ENCODE results near the gene MPEG1.

- TF ChIP-seq CBX2 (IDR thresholded peaks at IDR 0.05; ENCODE audit: borderline replicate concordance, low read depth) (no peak), MYC (IDR thresholded peaks at IDR 0.05; ENCODE audit: borderline replicate concordance, low read length) (no peak), EP300 (IDR thresholded peaks at IDR 0.05) (no peak), CTCF (IDR thresholded peaks at IDR 0.05) (no peak), ZC3H11A (IDR thresholded peaks at IDR 0.05) (no peak), JUNB (IDR thresholded peaks at IDR 0.05) (no peak), REST (IDR thresholded peaks at IDR 0.05) (no peak), POLR2A (IDR thresholded peaks at IDR 0.05; ENCODE audit: low read length) (no peak), CHD2 (IDR thresholded peaks at IDR 0.05; ENCODE audit: low read length, partially characterized antibody) (no peak), BHLHE40 (IDR thresholded peaks at IDR 0.05; ENCODE audit: low read depth, low read length) (no peak), RAD21 (conservative IDR thresholded peaks at IDR 0.05 in 1 of 2, IDR thresholded peaks at IDR 0.05 in 1 of 2) (no peak), POLR2AphosphoS2 (conservative IDR thresholded peaks at IDR 0.05; ENCODE audit: low read length) (no peak), GATA3 (IDR thresholded peaks at IDR 0.05; ENCODE audit: borderline replicate concordance) (no peak), RNF2 (IDR thresholded peaks at IDR 0.05; ENCODE audit: borderline replicate concordance, low read depth) (no peak)
Measured at GRCh38 chr11:59182457-59183151, 30.1 kb downstream of the MPEG1 start.
